SK-N-SH (cell line): Measurements from ENCODE around the gene CCDC70. TPM values are rescaled to one million over a fixed set of nuclear protein-coding genes. Genes with fewer than 3 reads are reported as not detected.

ENCODE experiments used
- CTCF ChIA-PET: fragments of 300-600, 350-600 bp; formaldehyde crosslinking; extraction: SDS; loops from one replicate; lab custom pipeline; 2021; lab: Yijun Ruan, JAX
- POLR2A ChIA-PET: fragments of 350-600 bp; sonication (Branson Sonifier 250); formaldehyde crosslinking; extraction: SDS; loops from one replicate; lab custom pipeline; 2020; ENCODE audit warnings: antibody characterized with exemption, inconsistent platforms; lab: Yijun Ruan, JAX
- DNase-seq: peaks from one replicate; pipeline ENCODE4 v3.0.0; 2012
- H2AFZ ChIP-seq: fragments of 200-600 bp; sonication (generic); 2 replicates; pipeline ENCODE4 v1.8.1; 2016; ENCODE audit warnings: antibody characterized with exemption, mild to moderate bottlenecking, low read depth
- H3F3A ChIP-seq: fragments of 200-600 bp; sonication (generic); replicated peaks from 2 replicates; pipeline ENCODE3; 2016; ENCODE audit warnings: antibody characterized with exemption, mild to moderate bottlenecking; ENCODE audit not compliant: insufficient read depth
- H3K27ac ChIP-seq, 2 experiments: fragments of 200-500 bp in 1 of 2; fragments of 200-600 bp in 1 of 2; sonication (Bioruptor generic) in 1 of 2; sonication (generic), shearing (Covaris generic) in 1 of 2; 2 replicates each; pipeline versions ENCODE4 v1.5.1 to v1.6.1; 2014 to 2016; ENCODE audit warnings: low read depth in 2 of 2, inconsistent platforms in 1 of 2, low read length in 1 of 2, mild to moderate bottlenecking in 1 of 2, mixed read lengths in 1 of 2
- H3K27me3 ChIP-seq: fragments of 200-600 bp; sonication (generic), shearing (Covaris generic); 2 replicates; pipeline ENCODE4 v1.6.1; 2016; ENCODE audit warnings: mixed run types; ENCODE audit not compliant: insufficient read depth
- H3K36me3 ChIP-seq, 2 experiments: fragments of 200-500 bp in 1 of 2; fragments of 200-600 bp in 1 of 2; sonication (Bioruptor generic) in 1 of 2; sonication (generic) in 1 of 2; replicated peaks in 1 of 2; 2 replicates each; pipeline versions ENCODE3 to v1.5.1; 2014 to 2016; ENCODE audit warnings: low read length in 1 of 2, mild to moderate bottlenecking in 1 of 2; ENCODE audit not compliant: insufficient read depth in 2 of 2, control insufficient read depth in 1 of 2
- H3K4me1 ChIP-seq, 2 experiments: fragments of 200-500 bp in 1 of 2; fragments of 200-600 bp in 1 of 2; sonication (Bioruptor generic) in 1 of 2; sonication (generic), shearing (Covaris generic) in 1 of 2; 2 replicates each; pipeline versions ENCODE4 v1.5.1 to v1.6.1; 2014 to 2016; ENCODE audit warnings: low read depth in 1 of 2, low read length in 1 of 2, mixed run types in 1 of 2; ENCODE audit not compliant: insufficient read depth in 2 of 2, control insufficient read depth in 1 of 2
- H3K4me2 ChIP-seq: fragments of 200-600 bp; sonication (generic), shearing (Covaris generic); 2 replicates; pipeline ENCODE4 v1.6.1; 2017; ENCODE audit warnings: mixed run types
- H3K4me3 ChIP-seq, 2 experiments: fragments of 200-500 bp in 1 of 2; fragments of 200-600 bp in 1 of 2; sonication (Bioruptor generic) in 1 of 2; sonication (generic), shearing (Covaris generic) in 1 of 2; 2 replicates each; pipeline versions ENCODE4 v1.5.1 to v1.8.1; 2014 to 2016; ENCODE audit warnings: low read depth in 2 of 2, inconsistent platforms in 1 of 2, low read length in 1 of 2, mild to moderate bottlenecking in 1 of 2, mixed read lengths in 1 of 2, moderate library complexity in 1 of 2
- H3K79me2 ChIP-seq: fragments of 200-600 bp; sonication (generic); 2 replicates; pipeline ENCODE4 v1.8.1; 2017; ENCODE audit warnings: mild to moderate bottlenecking; ENCODE audit not compliant: insufficient read depth
- H3K9ac ChIP-seq: fragments of 200-600 bp; sonication (generic); 2 replicates; pipeline ENCODE4 v1.6.1; 2017; ENCODE audit warnings: mixed run types
- H3K9me2 ChIP-seq: fragments of 200-600 bp; sonication (generic); 2 replicates; pipeline ENCODE4 v1.6.1; 2017; ENCODE audit warnings: mixed run types
- H3K9me3 ChIP-seq: fragments of 200-600 bp; sonication (generic); 2 replicates; pipeline ENCODE4 v1.6.1; 2017; ENCODE audit warnings: mixed run types, mild to moderate bottlenecking, moderate library complexity
- H4K20me1 ChIP-seq: fragments of 200-600 bp; sonication (generic); 2 replicates; pipeline ENCODE4 v1.6.1; 2017; ENCODE audit warnings: mild to moderate bottlenecking, mixed run types; ENCODE audit not compliant: insufficient read depth
- CHD2 ChIP-seq: fragments of 150-350 bp; IDR thresholded peaks from 2 replicates; pipeline ENCODE4 v1.6.1; 2018; ENCODE audit warnings: low read length; ENCODE audit not compliant: partially characterized antibody
- ELF1 ChIP-seq: IDR thresholded peaks from 2 replicates; pipeline ENCODE4 v1.4.0; 2012
- FOXJ3 ChIP-seq: sonication (generic); formaldehyde crosslinking; IDR thresholded peaks from 2 replicates; pipeline ENCODE4 v1.5.1; 2020; ENCODE audit warnings: mild to moderate bottlenecking, missing genetic modification reagents
- IRF3 ChIP-seq: fragments of 150-350 bp; IDR thresholded peaks from 2 replicates; pipeline ENCODE4 v1.6.1; 2016; ENCODE audit warnings: mild to moderate bottlenecking, low read depth, low read length
- JUND ChIP-seq: IDR thresholded peaks from 2 replicates; pipeline ENCODE4 v1.4.0; 2012
- TAF1 ChIP-seq: IDR thresholded peaks from 2 replicates; pipeline ENCODE4 v1.6.1; 2012; ENCODE audit warnings: low read depth, mild to moderate bottlenecking, low read length, moderate library complexity, borderline replicate concordance
- TCF12 ChIP-seq: IDR thresholded peaks from 2 replicates; pipeline ENCODE4 v1.4.0; 2012
- TEAD4 ChIP-seq: IDR thresholded peaks from 2 replicates; pipeline ENCODE4 v1.4.0; 2012; ENCODE audit warnings: mild to moderate bottlenecking, borderline replicate concordance; ENCODE audit not compliant: insufficient read depth
- ZBTB33 ChIP-seq: IDR thresholded peaks from 2 replicates; pipeline ENCODE4 v1.4.0; 2012; ENCODE audit warnings: low read depth, borderline replicate concordance
- WGBS: methylation state at CpG from one replicate; pipeline ENCODE4 v1.1.6; 2017; ENCODE audit warnings: low lambda C conversion rate; 5-methylcytosine and 5-hydroxymethylcytosine counted together
- polyA plus RNA-seq, 3 experiments: library from polyadenylated mRNA; depleted of rRNA; stranded (reverse); fragments of >200 nt; gene quantifications; 2 replicates each; pipeline ENCODE4 v1.2.3, GENCODE V29; 2012

CCDC70 gene
- polyA plus RNA-seq, 1 of the 3 experiments (the other 2 are of a cell fraction) = not detected

GRCh38 chr13:51902776-51903175 lies 41.0 kb downstream of the CCDC70 start:
- H3F3A ChIP-seq = no peaks in the 10 kb centered on the region
- 64% methylated on average over 4 of the region's 4 CpGs for WGBS
- H3K36me3 ChIP-seq = no peaks in the 10 kb centered on the region
- H3K27ac ChIP-seq = no peak overlapping the region
- no peak overlapping the region for H3K4me2 ChIP-seq
- POLR2A ChIA-PET = no interaction called here
- peaks cover 0 to 11% of the 10 kb centered on the region in 2 experiments; a peak in 1 of 4 replicates for H3K4me1 ChIP-seq
- H3K9me3 ChIP-seq = no peaks in the 10 kb centered on the region
- no peak overlapping the region for H2AFZ ChIP-seq
- no peaks in the 10 kb centered on the region for H3K79me2 ChIP-seq
- no peaks in the 10 kb centered on the region for H3K27me3 ChIP-seq
- CTCF ChIA-PET = interaction anchor here (1.2 to 1.7 kb wide), 3 partner anchors 10 to 54 kb away, joined by 3 to 7 read pairs (median 3); no protein-coding TSS in a partner anchor
- no peak for DNase-seq
- TF ChIP-seq TCF12 (no peak), ELF1 (no peak), CHD2 (no peak), IRF3 (no peak), FOXJ3 (CRISPR knock-in tag) (no peak)
- TF ChIP-seq, all 33 proteins: peak for 0
- Histone ChIP-seq H4K20me1 (no peaks in the 10 kb centered on the region), H3K4me3 (no peak overlapping the region), H3K9ac (no peak overlapping the region), H3K9me2 (no peaks in the 10 kb centered on the region)

GRCh38 chr13:51905787-51906186 lies 44.0 kb downstream of the CCDC70 start:
- Histone ChIP-seq H3K27me3 (no peaks in the 10 kb centered on the region), H3F3A (no peaks in the 10 kb centered on the region), H3K36me3 (no peaks in the 10 kb centered on the region), H3K27ac (no peak overlapping the region), H3K4me2 (no peak overlapping the region), H3K9ac (no peak overlapping the region), H3K79me2 (no peaks in the 10 kb centered on the region), H4K20me1 (no peaks in the 10 kb centered on the region), H3K9me3 (no peaks in the 10 kb centered on the region), H2AFZ (no peak overlapping the region), H3K9me2 (no peaks in the 10 kb centered on the region), H3K4me1 (peaks cover 0 to 11% of the 10 kb centered on the region in 2 experiments; a peak in 1 of 4 replicates), H3K4me3 (no peak overlapping the region)
- TF ChIP-seq TEAD4 = no peak
- TF ChIP-seq TCF12 = no peak
- TF ChIP-seq ZBTB33 = no peak
- no peak for TF ChIP-seq JUND
- TF ChIP-seq TAF1 = no peak
- DNase-seq = no peak
- ChIA-PET CTCF (interaction anchor here (0.8 kb wide), 1 partner anchor 9 kb away, joined by 3 read pairs; no protein-coding TSS in a partner anchor), POLR2A (no interaction called here)
- WGBS = 69% methylated on average over 5 of the region's 6 CpGs
